ENCODE measurements around the gene BPIFB1. TPM values are rescaled to one million over a fixed set of nuclear protein-coding genes. Genes with fewer than 3 reads are reported as not detected.

Gene BPIFB1
- total and polyA plus RNA-seq, 10 of the 15 experiments (the other 5 are each of a cell fraction or from before 2014, with no cell fraction given), result 0.13 TPM; not detected in 9

- TF ChIP-seq CBX5 (IDR thresholded peaks at IDR 0.05; ENCODE audit: low read depth) (no peak), RFX5 (IDR thresholded peaks at IDR 0.05; ENCODE audit: low read depth, low read length) (no peak), ZNF207 (IDR thresholded peaks at IDR 0.05; ENCODE audit: borderline replicate concordance) (no peak), YBX1 (IDR thresholded peaks at IDR 0.05) (no peak), GATAD2B (conservative IDR thresholded peaks at IDR 0.05; ENCODE audit: low read depth) (no peak), SRF (IDR thresholded peaks at IDR 0.05; ENCODE audit: low read depth in 2 of 2, low read length in 2 of 2) (no peak)
- TF ChIP-seq, protein P1, sequence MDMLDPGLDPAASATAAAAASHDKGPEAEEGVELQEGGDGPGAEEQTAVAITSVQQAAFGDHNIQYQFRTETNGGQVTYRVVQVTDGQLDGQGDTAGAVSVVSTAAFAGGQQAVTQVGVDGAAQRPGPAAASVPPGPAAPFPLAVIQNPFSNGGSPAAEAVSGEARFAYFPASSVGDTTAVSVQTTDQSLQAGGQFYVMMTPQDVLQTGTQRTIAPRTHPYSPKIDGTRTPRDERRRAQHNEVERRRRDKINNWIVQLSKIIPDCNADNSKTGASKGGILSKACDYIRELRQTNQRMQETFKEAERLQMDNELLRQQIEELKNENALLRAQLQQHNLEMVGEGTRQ (IDR thresholded peaks at IDR 0.05; ENCODE audit: borderline replicate concordance, low read depth, low read length), result no peak
These were observed 28.0 kb upstream of the BPIFB1 start (continued) for GRCh38 chr20:33255005-33255404.

GRCh38 chr20:33257237-33257636, 25.8 kb upstream of the BPIFB1 start:
- H3K9me3 ChIP-seq (replicated peaks; ENCODE audit: control insufficient read depth, insufficient read depth, low read length), result no peaks in the 10 kb centered on the region
- ChIA-PET POLR2A (no interaction called here), CTCF (no interaction called here), SMC1A (ENCODE audit: uncharacterized antibody, unreplicated experiment) (no interaction called here), RAD21 (ENCODE audit: unreplicated experiment) (no interaction called here)
- H2AFZ ChIP-seq (ENCODE audit: control insufficient read depth, low read depth, low read length), result no peak overlapping the region
- DNase-seq (ENCODE audit: low read depth, low spot score) (no peak), ATAC-seq (no peak), FAIRE-seq (no peak)
- no peaks in the 10 kb centered on the region for H3K79me2 ChIP-seq (ENCODE audit: control insufficient read depth, insufficient read depth, low read length)
- in situ Hi-C loops (cut with MboI), result no loop called here
- intact Hi-C loops (cut with micrococcal nuclease; ENCODE audit: unreplicated experiment), result no loop called here
- H3K4me3 ChIP-seq, result no peak overlapping the region
- H4K20me1 ChIP-seq (ENCODE audit: control insufficient read depth, insufficient read depth), result no peaks in the 10 kb centered on the region
- no peaks in the 10 kb centered on the region for H3K27me3 ChIP-seq (replicated peaks in 1 of 2; ENCODE audit: control insufficient read depth in 2 of 2, insufficient read depth in 2 of 2, low read length in 1 of 2)
- WGBS (ENCODE audit: insufficient coverage, insufficient replicate concordance, low lambda C conversion rate, missing lambda C conversion rate), result 72% methylated on average over 5 of the region's 5 CpGs
- H3K4me1 ChIP-seq (ENCODE audit: control insufficient read depth, insufficient read depth, low read length), result no peaks in the 10 kb centered on the region
- H3K27ac ChIP-seq (ENCODE audit: control insufficient read depth, insufficient read depth), result no peak overlapping the region
- no peak overlapping the region for H3K9ac ChIP-seq (ENCODE audit: control insufficient read depth, insufficient read depth, low read length)
- H3K4me2 ChIP-seq (ENCODE audit: control insufficient read depth, insufficient read depth), result no peak overlapping the region
- no TSS peak for BruUV-seq (replicated peaks)
- no peaks in the 10 kb centered on the region for H3K36me3 ChIP-seq (ENCODE audit: control insufficient read depth in 2 of 2, insufficient read depth in 2 of 2, low read length in 1 of 2)
- TF ChIP-seq MYC (IDR thresholded peaks at IDR 0.05; ENCODE audit: insufficient read depth, insufficient read length, insufficient replicate concordance, low read length, severe bottlenecking), result no peak
- TF ChIP-seq, protein P2, sequence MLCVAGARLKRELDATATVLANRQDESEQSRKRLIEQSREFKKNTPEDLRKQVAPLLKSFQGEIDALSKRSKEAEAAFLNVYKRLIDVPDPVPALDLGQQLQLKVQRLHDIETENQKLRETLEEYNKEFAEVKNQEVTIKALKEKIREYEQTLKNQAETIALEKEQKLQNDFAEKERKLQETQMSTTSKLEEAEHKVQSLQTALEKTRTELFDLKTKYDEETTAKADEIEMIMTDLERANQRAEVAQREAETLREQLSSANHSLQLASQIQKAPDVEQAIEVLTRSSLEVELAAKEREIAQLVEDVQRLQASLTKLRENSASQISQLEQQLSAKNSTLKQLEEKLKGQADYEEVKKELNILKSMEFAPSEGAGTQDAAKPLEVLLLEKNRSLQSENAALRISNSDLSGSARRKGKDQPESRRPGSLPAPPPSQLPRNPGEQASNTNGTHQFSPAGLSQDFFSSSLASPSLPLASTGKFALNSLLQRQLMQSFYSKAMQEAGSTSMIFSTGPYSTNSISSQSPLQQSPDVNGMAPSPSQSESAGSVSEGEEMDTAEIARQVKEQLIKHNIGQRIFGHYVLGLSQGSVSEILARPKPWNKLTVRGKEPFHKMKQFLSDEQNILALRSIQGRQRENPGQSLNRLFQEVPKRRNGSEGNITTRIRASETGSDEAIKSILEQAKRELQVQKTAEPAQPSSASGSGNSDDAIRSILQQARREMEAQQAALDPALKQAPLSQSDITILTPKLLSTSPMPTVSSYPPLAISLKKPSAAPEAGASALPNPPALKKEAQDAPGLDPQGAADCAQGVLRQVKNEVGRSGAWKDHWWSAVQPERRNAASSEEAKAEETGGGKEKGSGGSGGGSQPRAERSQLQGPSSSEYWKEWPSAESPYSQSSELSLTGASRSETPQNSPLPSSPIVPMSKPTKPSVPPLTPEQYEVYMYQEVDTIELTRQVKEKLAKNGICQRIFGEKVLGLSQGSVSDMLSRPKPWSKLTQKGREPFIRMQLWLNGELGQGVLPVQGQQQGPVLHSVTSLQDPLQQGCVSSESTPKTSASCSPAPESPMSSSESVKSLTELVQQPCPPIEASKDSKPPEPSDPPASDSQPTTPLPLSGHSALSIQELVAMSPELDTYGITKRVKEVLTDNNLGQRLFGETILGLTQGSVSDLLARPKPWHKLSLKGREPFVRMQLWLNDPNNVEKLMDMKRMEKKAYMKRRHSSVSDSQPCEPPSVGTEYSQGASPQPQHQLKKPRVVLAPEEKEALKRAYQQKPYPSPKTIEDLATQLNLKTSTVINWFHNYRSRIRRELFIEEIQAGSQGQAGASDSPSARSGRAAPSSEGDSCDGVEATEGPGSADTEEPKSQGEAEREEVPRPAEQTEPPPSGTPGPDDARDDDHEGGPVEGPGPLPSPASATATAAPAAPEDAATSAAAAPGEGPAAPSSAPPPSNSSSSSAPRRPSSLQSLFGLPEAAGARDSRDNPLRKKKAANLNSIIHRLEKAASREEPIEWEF (IDR thresholded peaks at IDR 0.05; ENCODE audit: insufficient replicate concordance, low read depth, low read length), result no peak
- no peak for TF ChIP-seq ZBTB4 (CRISPR knock-in tag; IDR thresholded peaks at IDR 0.05)
- no peak for TF ChIP-seq RBBP5 (conservative IDR thresholded peaks at IDR 0.05)
- TF ChIP-seq NFIC (IDR thresholded peaks at IDR 0.05; ENCODE audit: low read depth, low read length), result no peak
- no peak for TF ChIP-seq TCF3 (IDR thresholded peaks at IDR 0.05; ENCODE audit: borderline replicate concordance, insufficient read depth, low read depth, low read length)
